H4 (cell line): ENCODE data around the gene CEP131. TPM values are rescaled to one million over a fixed set of nuclear protein-coding genes. Genes with fewer than 3 reads are reported as not detected.

Experiments
- DNase-seq: peaks from one replicate; pipeline ENCODE4 v3.0.0-alpha.2; 2015; ENCODE audit warnings: low spot score
- total RNA-seq: library from RNA; depleted of rRNA; stranded (reverse); fragments of >200 nt; shearing (Covaris generic); gene quantifications from 2 replicates; pipeline ENCODE4 v1.2.3, GENCODE V29; 2014

CEP131 gene
- total RNA-seq, 1 experiment from 2014 or later: 5.3 TPM

DNA sequence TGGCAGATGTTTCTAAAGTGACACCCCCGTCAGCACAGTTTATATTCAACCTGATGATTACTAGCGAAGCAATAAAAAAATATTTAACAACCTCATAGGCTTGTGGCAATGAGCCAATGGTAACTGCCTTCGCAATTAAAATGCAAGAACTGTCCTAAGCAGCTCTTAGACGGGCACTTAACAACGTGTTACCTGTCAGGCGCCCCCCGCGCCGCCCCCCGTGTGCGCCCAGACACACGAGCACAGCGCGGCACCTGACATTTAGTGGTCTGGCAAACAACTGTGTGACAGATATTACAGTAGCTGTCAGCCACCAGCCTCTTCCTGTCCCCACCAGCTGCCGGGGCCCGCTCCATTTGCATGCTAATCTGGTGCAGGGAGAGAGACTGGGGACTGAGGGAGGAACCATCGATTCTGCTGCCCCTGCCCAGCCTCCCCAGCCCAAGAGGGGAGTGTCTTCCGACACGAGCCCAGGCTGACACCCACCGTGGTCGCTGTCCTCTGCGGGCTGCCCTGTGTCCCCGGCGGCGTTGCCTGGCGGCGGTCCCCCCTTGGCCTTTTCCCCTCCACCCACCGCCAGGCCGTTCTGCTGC, 29.0 kb upstream of the CEP131 start:
- DNase-seq: no peak

DNA sequence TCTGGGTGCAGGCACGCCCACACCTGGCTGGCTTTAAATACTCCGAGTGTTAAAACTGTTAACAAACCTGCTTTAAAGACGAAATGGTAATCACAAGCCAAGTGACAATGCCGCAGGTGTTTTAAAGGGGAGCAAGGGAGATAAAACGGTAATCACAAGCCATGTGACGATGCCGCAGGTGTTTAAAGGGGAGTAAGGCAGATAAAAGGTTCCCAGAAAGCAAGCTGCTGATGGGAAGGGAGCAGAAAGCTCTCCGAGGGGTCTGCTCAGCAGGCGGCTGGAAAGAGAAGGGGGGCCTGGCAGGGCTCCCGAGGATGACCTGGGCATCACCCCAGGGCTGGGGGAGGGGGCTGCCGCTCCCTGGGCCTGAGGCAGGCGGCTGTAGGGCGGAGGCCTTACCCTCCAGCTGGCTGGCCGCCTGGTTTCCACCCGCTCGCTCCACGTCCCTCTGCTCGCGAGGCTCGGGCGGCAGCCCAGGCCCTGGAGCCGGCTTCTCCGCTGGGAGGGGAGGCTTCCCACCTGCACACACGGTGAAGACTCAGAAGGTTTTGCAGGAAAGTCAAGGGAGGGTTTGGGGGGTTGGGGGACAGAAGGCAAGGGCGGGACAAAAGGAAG, 28.4 kb upstream of the CEP131 start:
- no peak for DNase-seq

DNA sequence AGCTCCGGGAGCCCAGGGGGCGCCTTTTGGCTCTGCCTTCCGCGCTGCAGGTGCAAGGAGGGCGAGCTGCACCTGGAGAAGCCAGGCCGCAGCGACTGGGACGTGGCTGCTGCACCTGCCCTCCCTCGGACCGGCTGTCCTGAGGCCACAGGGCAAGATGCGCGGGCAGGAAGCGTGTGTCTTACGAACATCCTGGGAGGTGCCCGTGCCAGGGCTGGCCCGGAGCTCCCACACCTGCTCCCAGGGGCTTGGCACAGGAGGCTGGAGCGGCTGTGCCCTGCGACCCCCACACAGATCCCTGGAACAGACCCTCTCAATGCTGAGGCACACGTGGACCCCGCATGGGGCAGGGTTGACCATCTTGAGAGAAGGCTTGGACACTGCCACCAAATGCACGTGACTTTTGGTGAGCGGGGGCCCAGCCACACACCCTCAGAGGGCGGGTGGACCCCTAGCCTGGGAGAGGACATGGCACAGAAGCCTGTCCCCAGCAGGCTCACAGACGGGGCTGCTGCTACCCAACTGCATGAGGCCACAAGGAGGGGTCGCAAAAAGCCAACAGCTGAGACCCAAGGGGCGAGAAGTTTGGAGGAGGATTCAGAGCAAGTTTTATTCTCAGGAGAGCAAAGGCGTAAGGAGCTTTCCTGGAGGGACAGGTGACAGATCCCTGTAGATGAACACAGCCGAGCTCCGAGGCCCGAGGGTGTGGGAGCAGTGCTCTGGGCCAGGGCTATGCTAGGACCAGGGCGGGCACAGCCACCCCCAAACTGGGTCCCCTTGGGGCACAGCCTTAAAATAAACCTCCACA, 27.7 kb upstream of the CEP131 start:
- no peak for DNase-seq

DNA sequence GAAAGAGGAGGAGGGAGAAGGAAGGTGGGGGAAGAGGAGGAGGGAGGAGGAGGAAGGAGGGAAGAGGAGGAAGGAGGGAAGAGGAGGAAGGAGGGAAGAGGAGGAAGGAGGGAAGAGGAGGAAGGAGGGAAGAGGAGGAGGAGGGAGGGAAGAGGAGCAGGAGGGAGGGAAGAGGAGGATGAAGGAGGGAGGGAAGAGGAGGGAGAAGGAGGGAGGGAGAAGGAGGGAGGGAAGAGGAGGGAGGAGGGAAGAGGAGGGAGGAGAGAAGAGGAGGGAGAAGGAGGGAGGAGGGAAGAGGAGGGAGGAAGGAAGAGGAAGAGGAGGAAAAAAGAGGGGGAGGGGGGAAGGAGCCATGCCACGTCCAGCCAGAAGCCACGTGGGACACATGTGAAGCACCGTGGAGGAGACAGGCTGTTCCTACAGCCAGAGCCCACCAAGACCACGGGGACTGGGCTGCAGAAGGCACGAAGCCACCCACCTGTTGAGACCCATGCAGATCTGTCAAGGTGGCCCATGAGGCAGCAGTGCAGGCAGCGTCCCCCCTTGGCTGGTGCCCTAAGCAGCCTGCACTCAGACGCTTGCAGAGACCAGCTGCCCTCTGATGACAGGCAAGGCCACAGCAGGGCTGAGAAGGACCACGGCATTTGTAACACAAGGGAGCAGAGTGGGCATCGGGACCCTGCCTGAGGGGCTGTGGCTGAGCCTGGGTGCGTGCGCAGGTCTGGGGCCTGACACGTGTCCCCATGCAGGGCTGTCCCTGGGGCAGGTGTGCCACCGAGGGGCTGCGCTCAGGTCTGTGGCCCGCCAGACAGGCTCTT, 26.7 kb upstream of the CEP131 start:
- DNase-seq: peak; percentile 52

DNA sequence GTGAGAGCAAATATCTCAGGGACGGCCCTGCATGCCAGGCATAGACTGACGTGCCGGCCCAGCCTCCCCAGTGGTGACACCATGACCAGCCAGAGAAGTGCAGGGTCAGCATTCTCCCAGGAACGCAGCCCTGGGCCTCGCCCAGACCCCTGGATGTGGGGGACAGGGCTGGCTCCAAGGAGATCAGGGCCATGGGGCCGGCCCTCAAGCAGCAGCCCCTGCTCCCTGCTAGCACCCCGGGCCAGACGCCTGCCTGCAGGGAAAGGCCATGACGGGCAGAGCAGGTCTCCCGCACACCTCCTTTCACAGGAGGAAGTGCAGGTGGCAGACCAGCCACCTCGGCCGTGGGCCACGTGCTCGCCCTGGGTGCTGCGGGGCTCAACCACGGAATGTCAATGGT, 25.9 kb upstream of the CEP131 start:
- no peak for DNase-seq

DNA sequence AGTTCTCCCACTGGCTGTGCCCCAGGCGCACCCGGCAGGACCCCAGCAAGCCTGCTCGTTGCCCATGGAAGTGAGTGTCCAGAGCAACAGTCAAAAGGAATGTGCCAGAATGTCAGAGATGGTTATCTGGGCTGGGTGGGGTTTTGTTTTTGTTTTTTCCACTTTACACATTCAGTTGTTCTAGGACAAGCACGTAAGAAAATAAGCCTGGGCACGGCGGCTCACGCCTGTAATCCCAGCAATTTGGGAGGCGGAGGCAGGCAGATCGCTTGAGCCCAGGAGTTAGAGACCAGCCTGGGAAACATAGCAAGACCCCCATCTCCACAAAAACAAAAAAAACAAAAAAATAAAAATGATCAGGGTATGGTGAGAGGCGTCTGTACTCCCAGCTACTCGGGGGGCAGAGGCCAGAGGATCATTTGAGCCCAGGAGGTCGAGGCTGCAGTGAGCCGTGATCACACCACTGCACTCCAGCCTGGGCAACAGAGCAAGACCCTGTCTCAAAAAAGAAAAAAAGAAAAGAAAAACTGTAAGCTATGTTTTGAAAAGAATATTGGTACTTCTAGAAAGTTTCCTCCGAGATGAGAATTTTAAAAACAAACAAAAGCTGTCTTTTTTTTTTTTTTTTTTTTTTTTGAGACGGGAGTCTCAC, 24.7 kb upstream of the CEP131 start:
- DNase-seq: no peak

DNA sequence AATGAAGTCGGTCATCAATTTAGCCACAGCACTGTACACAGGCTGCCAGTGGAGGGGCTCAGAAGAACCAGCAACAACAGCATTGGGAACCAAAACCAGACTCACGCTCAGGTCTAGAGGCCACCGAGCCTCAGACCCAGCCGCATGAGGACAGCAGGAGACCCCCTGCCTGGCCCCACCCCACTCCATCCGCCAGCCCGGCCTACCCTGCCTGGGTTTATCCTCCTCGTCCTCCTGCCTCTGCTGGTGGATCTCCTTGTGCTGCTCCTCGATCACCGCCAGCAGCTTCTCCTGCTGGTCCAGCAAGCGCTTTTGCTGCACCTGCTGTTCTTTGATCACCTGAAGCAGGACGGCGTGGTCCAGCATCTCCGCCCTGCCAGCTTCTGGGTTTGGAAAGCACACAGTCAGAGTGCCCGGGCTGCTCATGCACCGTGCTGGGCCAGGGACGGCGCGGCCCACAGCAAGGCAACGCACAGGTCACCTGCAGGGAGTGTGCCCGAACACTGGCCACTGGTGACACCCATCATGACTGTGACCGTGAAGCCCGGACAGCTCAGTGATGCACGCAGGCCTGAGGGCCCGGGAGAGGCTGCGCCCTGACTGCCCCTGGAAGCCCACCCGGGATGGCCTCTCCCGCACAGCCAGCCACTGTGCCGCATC, 24.0 kb upstream of the CEP131 start:
- no peak for DNase-seq

DNA sequence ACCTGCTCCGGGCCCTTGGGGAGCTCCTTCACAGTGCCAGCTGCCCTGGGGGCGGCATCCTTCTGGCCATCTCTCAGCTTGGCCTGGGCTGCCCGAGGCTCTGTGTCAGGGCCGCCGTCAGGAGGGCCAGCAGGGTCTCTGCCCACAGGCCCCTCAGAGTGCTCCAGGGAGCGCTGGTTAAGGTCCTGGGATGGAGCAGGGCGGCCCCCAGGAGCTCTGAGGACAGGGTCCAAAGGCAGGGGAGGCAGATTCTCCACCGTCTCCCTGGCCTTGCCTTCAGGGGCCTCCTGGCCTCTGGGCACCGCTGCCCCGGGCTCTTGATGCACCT, 23.5 kb upstream of the CEP131 start:
- DNase-seq: no peak

DNA sequence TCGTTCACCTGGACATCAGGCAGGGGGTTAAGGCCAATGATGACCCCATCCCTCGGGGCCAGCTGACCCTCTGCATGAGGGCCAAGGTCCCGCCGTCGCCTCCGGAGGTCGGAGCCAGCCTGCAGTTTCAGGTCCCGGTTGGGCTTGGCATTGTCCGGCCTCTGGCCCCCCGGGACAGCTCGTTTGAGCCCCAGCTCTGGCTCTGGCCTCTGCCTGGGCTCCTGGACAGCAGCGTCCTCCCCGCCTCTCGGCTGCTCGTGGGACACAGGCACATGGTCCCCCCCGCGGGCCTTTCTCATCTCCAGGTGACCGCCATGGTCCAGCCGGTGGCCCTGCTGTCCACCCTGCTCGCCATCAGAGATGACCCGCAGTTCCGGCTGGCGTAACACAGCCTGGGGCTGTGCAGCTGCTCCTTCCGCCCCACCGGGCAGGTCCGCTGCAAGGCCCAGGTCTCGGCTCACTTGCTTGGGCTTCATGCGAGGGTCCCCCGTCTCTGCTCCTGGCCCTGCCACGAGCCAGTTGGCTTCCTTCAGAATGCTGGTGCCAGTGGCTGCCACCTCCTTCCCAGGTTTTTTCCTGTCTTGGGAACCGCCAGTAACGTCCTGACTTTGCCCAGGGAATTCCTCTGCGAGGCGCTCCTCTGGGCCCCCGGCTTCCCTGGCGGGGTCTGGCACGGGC, 23.0 kb upstream of the CEP131 start:
- DNase-seq: no peak

DNA sequence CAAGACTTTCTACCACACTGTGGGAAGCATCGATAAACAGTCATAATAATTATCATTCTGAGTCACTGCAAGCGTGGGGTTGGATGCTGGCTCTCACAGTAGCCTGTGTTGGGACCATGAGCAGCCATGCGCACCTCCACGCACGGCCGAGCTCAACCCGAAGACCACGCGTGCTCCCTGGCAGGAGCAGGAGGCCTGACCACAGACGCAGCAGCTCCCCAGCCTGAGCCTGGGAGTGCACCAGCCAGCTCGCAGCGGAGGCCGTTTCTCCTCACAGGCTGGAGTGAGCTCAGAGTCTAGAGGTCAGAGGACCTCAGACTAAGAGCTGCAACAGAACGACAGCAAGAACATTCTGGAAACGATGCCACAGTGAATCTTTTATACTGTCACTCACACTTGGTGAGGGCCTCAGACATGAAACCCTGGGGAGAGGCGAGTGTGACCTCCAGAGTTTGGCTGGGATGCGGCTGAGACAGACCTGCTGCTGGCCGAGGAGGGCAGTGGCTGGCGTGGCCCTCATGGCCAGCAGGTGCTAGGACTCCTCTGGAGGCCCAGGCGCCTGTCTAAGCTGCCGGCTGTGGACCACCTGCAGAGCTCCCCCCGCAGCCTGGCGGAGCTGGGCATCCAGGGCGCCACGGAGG, 22.4 kb upstream of the CEP131 start:
- no peak for DNase-seq

DNA sequence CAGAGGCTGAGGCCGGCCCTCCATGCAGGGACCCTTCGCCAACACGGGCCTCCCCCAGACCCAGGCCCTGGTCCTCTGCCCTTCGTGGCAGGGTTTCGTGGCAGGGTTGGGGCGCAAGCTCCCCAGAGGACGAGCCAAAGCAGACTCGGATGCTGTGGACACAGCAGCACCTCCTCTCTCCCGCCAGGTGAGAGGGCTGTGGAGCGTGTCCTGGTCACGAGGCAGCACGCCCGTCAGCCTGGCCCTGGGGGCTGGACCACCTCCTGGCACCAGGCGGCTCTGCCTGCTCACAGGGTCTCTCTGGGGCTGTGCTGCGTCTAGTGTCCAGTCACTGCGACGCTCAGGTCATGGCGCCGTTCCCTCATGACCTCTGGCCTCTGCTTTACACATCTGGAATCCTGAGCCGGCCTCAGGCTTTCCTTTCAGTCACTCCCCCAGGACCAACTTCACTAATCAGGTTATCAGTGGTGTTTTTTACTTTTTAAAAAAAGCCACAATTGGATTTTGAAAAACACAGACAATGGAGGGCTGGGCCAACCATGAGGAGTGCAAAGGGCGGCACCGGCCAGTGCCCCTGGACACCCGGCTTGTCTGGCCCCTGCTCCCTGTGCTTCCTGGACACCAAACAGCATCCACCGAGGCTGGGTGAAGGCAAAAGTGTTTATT, 21.7 kb upstream of the CEP131 start:
- no peak for DNase-seq

DNA sequence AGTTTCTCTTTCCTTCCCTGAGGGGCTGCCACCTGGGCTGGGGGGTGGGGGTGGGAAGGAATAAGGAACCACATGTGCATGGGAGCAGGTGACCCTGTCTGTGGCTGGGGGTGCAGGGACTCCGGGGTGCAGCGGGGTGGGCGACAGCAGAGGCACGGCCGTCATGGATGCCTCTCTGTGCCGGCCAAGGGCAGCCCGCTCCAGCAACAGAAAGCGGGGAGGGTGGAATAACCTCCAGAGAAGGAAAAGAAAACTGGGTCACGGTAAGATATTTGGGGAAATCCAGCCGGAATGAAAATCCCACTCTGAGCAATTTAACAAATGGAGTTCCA, 20.5 kb upstream of the CEP131 start:
- DNase-seq: no peak

DNA sequence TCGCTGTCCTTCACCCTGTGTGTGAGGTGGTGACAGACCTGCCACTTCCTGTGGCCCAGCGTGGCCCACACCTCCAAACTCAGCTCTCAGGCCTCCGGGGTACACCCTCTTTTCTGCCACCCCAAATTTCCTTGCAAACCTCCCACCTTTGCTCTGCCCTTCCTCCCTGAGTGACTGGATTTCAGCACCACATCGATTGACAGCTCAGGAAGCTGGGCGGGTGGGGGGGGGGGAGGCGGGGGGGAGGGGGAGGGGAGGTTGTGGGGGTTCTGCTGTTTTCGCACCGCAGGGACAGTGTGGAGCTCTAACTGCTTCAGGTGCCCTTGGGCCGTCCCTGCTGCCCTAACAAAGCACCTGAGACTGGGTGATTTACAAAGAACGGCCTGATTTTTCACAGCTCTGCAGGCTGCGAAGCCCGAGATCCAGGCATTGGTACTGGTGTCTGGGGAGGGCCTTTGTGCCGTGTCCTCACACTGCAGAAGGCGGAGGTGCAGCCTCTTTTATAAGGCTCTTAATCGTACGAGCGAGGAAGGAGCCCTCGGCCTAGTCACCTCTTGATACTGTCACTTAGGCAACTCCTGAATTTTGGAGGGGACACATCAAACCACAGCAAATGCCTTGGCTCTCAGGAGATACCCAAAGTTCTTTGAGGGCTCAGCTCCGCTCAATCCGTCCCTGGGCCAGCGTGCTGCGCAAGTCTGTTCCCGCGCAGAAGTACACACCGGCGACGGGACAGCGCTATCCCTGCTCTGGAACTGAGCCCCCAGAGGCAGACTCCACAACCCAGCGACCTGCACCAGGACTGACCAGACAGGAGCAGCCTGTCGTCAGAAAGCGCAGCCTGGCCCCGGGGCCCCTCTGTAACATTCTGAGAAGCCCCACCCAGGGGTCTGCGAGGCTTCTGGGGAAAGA, 19.9 kb upstream of the CEP131 start:
- no peak for DNase-seq

DNA sequence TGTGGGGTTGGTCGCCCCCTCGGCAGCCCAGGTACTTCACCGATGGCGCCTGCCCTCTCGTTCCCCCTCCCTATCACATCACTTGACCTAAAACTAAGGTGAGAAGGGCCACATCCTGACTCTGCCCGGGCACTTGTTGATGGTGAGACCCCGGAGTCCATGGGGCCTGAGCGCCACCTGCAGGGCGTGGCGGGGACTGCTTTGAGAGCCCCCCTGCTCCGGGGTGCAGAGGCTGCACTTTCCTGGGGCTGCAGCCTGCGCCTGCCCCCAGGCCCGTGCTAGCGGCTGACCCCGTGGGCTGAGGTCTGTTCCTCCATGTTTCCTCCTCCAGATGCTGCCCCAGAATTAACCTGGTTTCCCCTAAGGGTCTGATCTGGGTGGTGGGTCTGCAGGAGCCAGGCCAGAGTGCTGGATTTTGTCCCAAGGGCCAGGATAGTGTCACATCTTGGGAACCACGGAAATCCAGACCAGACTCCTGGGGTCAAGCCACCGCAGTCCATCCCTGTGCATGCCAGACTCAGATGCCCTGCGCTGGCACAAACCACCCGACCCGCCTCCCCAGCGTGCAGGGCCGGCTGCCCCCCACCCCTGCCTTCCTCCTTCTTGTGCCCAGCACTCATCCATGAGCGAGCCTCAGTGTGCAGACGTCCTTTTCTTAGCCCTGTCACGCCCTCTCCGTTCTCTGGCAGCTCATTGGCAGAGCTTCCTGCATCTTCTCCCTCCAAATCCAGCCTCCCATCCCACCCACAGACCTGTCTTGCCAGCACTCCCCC, 19.1 kb upstream of the CEP131 start:
- no peak for DNase-seq

DNA sequence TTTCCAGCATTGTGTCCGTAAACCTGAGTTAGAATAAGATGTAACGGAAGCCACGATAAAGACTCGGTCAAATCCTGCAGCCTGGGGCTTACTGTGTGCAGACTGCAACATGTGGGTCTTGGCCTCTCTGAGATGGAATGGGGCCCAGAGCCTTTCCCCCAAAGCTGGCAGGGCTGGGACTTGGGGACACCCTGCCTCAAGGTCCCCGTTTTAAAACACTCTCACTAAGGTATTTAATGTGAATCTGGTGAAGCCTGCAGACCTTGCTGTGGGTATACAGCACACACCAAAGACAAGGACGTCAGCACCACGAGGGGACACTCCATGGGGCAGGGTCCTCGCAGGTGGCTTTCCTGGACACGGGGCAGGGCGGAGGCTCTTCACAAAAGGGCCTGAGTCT, 18.4 kb upstream of the CEP131 start:
- DNase-seq: no peak

DNA sequence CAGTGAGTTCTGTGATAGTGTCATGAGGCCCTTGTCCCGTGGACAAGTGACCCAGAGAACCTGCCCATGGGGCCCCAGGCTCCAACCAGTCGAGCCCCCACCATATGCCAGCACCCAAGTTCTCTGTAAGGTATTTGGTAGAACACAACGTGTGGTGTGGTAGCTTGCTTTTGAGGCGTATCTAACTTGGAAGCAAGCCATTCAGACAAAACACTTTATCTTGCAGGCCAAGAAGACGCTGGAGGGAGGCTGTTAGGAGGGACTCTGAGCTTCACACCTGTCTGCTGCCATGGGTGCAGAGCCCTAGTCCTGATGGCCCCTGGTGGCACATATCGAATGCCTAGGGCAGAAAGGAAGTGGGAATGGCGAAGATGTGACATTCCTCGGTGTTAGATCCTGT, 18.0 kb upstream of the CEP131 start:
- DNase-seq: no peak

DNA sequence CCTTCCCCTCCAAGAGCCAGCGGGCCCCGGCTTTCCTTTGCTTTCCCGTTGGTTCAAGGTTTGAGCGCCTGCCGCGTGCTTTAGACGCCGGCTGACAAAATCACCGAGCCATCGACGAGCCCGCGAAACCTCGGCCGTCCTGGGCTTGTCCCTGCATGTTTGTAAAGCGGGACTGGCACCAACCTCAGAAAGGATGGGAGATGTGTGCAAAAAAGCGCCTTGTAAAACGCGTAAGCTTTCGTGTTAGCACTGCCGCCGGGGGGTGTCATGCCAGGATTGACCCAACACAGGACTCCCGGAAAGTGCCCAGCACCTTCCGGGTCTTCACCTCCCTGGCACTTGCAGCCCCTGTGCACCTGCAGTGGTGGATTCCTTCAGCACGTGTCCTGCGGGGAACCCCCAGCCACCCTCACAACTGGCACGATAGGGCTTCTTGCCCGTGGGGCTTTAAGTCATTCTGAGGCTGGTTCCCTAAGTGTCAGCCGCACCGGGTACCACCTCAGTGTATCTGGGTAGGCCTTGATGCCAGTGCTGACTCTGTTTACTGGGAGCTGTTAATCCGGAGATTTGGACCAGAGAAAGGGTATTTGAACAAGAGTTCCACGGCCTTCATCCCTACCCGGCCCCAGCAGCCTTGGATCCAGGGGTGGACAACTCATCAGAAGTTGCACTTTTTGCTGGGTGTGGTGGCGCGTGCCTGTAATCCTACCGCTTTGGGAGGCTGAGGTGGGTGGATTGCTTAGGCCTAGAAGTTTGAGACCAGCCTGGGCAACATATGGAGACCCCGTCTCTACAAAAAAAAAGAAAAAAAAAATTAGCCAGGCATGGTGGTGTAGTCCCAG, 17.2 kb upstream of the CEP131 start:
- no peak for DNase-seq
